GM18511 (cell line): ENCODE results near the gene APCDD1L.
"Not testable (repeated sequence)": the region's sequence is repeated elsewhere in the genome, so short reads cannot be mapped to it uniquely, and the experiment has no call there.

Experiments used
- ATAC-seq: cut with Tn5 transposase; IDR thresholded peaks from one replicate; pipeline ENCODE4 v1.9.1; 2021; ENCODE audit warnings: mild to moderate bottlenecking, moderate library complexity; ENCODE audit not compliant: unreplicated experiment

APCDD1L gene

GRCh38 chr20:58518387-58518786 is 3.2 kb upstream of the APCDD1L start:
- ATAC-seq, result no peak

- ATAC-seq, result no peak
These were observed 622 bp downstream of the APCDD1L start for GRCh38 chr20:58514321-58515232.

- ATAC-seq, result no peak
These were observed 1.5 kb downstream of the APCDD1L start for GRCh38 chr20:58513580-58514285.

GRCh38 chr20:58512808-58513552 is 2.2 kb downstream of the APCDD1L start:
- no peak for ATAC-seq

- ATAC-seq, result no peak
These were observed 3.3 kb downstream of the APCDD1L start for GRCh38 chr20:58511861-58512260.

GRCh38 chr20:58511364-58511763 is 3.8 kb downstream of the APCDD1L start:
- no peak for ATAC-seq

- ATAC-seq, result no peak
These were observed 4.3 kb downstream of the APCDD1L start for GRCh38 chr20:58510921-58511320.

GRCh38 chr20:58508762-58509395 is 6.3 kb downstream of the APCDD1L start:
- ATAC-seq, result no peak

- not testable (repeated sequence) for ATAC-seq
These were observed 8.2 kb downstream of the APCDD1L start for GRCh38 chr20:58506999-58507398.

- no peak for ATAC-seq
These were observed 10.6 kb downstream of the APCDD1L start for GRCh38 chr20:58504566-58504965.

GRCh38 chr20:58503668-58504067 is 11.5 kb downstream of the APCDD1L start:
- no peak for ATAC-seq

GRCh38 chr20:58500256-58500655 is 14.9 kb downstream of the APCDD1L start:
- no peak for ATAC-seq

- no peak for ATAC-seq
These were observed 16.6 kb downstream of the APCDD1L start for GRCh38 chr20:58498470-58499068.

- no peak for ATAC-seq
These were observed 17.3 kb downstream of the APCDD1L start for GRCh38 chr20:58497724-58498469.

GRCh38 chr20:58497076-58497641 is 18.0 kb downstream of the APCDD1L start:
- no peak for ATAC-seq

- no peak for ATAC-seq
These were observed 18.8 kb downstream of the APCDD1L start for GRCh38 chr20:58496429-58496769.

GRCh38 chr20:58495623-58496428 is 19.4 kb downstream of the APCDD1L start:
- no peak for ATAC-seq

GRCh38 chr20:58494923-58495622 is 20.1 kb downstream of the APCDD1L start:
- ATAC-seq, result no peak
